ENCODE measurements around the gene SIK2. TPM values are rescaled to one million over a fixed set of nuclear protein-coding genes. Genes with fewer than 3 reads are reported as not detected.

SIK2 gene
- polyA plus RNA-seq, 3 donors = 20.5 to 30.8 (median 22.2) TPM

Other genes with a start within 250 kb of the SIK2 start
- 1 to 10 TPM in 1 of 3 donors, under 1 TPM in 2; 0.53 to 1.1 (median 0.88) TPM for gene POU2AF1, start 223.2 kb upstream of the SIK2 start, polyA plus RNA-seq (ENCODE audit: insufficient read length in 3 of 3)
- gene BTG4, start 90.1 kb upstream of the SIK2 start, polyA plus RNA-seq (ENCODE audit: insufficient read length in 3 of 3) = not detected
- gene HOATZ, start 87.7 kb upstream of the SIK2 start, polyA plus RNA-seq (ENCODE audit: insufficient read length in 3 of 3) = under 1 TPM in 2 of 3 donors, not detected in 1; 0.08 to 0.11 TPM
- 1 to 10 TPM; 6.6 to 8.3 (median 8.3) TPM for gene LAYN, start 61.7 kb upstream of the SIK2 start, polyA plus RNA-seq (ENCODE audit: insufficient read length in 3 of 3)
- 10 to 100 TPM; 21.1 to 27.5 (median 22.4) TPM for gene PPP2R1B, start 163.9 kb downstream of the SIK2 start, polyA plus RNA-seq (ENCODE audit: insufficient read length in 3 of 3)